Activated T-cell treated with anti-CD3 and anti-CD28 coated beads, Interleukin-2, amount 50 U/mL, for 24 hours (primary cell): Measurements from ENCODE around the gene STYX.

Source experiments
- DNase-seq: peaks from one replicate; pipeline ENCODE4 v3.0.0-alpha.2; 2020
- H3K27ac Mint-ChIP-seq: 2 replicates; pipeline ENCODE4 v1.8.0; 2020; ENCODE audit warnings: mild to moderate bottlenecking, mixed read lengths
- H3K27me3 Mint-ChIP-seq: 2 replicates; pipeline ENCODE4 v1.8.0; 2020; ENCODE audit warnings: mixed read lengths
- H3K36me3 Mint-ChIP-seq: 2 replicates; pipeline ENCODE4 v1.8.0; 2020; ENCODE audit warnings: low read depth, mixed read lengths
- H3K4me1 Mint-ChIP-seq: 2 replicates; pipeline ENCODE4 v1.8.0; 2020; ENCODE audit warnings: low read depth, mixed read lengths
- H3K4me3 Mint-ChIP-seq: 2 replicates; pipeline ENCODE4 v1.8.0; 2020; ENCODE audit warnings: mild to moderate bottlenecking, moderate library complexity, mixed read lengths
- H3K9me3 Mint-ChIP-seq: 2 replicates; pipeline ENCODE4 v1.8.0; 2020; ENCODE audit warnings: mixed read lengths

Gene STYX, protein sequence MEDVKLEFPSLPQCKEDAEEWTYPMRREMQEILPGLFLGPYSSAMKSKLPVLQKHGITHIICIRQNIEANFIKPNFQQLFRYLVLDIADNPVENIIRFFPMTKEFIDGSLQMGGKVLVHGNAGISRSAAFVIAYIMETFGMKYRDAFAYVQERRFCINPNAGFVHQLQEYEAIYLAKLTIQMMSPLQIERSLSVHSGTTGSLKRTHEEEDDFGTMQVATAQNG

DNA sequence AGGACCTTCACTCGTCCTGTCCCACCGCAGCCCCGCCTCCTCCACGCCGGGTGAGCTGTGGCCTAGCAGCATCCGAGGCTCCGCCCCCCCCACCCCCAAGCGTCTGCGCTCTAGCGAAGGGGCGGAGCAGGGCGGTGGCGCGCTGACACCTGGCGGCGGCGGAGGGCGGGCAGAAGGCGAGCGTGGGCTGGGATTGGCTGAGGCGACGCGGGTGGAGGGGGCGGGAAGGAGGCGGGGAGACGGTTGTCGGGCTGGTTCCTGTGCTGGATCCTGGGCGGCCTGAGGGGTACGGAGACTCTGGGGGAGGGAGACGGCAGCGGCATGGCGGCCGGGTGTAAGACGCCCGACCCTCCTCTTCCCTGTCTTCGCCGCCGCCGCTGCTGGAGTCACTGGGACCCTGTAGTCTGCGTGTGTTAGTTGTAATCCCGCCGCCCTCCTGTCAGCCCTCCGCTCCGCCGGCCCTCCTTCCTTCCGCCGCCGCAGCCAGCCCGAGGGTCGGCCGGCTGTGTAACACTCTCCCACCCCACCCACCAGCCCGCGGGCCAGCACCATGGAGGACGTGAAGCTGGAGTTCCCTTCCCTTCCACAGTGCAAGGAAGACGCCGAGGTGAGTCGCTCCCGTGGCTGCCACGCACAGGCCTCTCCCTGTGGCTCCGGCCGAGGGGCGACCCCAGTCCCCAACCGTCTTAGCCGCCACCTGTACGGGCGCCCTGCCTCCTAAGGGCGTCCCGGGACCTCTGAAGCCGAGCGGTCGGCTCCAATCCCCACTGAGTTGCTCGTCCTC is at the start of gene STYX:
TSS of gene STYX (plus strand) at position 242 of the 784 bp plus-strand sequence. CDS start at position 551, 309 bp downstream.
- no peaks in the 10 kb centered on the region for H3K27me3 Mint-ChIP-seq
- H3K4me3 Mint-ChIP-seq: peak within 1 kb of the TSS; percentile 96
- no peaks in the 10 kb centered on the region for H3K9me3 Mint-ChIP-seq
- DNase-seq: peak; percentile 99
- peaks cover 83% of the 10 kb centered on the region for H3K36me3 Mint-ChIP-seq
- peaks cover 34% of the 10 kb centered on the region for H3K4me1 Mint-ChIP-seq
- peak within 1 kb of the TSS; percentile 96 for H3K27ac Mint-ChIP-seq

DNA sequence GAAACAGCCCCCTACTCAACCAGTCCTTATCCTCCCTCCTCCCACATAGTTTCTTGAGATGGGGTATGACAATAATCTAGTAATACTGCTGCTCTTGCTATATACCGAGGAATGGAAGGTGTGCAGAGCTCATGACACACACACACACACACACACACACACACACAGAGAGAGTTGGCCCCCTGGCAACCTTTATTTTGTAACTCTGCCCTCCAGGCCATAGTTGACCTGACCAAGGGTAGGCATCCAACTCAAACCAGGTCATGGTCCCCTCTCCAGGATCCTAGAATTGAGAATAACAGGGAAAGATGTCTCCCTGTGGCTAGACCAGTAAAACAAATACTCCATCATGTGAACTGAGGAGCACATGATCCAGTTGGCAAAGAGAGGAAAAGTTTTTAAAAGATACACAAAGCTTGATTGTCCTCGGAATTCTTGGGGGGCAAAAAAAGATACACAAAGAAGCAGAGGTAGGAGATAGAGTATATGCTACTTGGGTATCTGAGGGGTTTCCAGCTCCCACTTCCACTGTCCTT is 45.9 kb upstream of the STYX start:
- peaks cover 51% of the 10 kb centered on the region for H3K4me1 Mint-ChIP-seq

GRCh38 chr14:52686176-52686575 is 43.8 kb upstream of the STYX start:
- no peak overlapping the region for H3K4me3 Mint-ChIP-seq
- no peaks in the 10 kb centered on the region for H3K9me3 Mint-ChIP-seq
- peak overlapping the region; percentile 45 for H3K27ac Mint-ChIP-seq

More for the DNA sequence above, 45.9 kb upstream of the STYX start:
- Mint-ChIP-seq H3K4me3 (no peak overlapping the region), H3K36me3 (peaks cover 34% of the 10 kb centered on the region), H3K27ac (no peak overlapping the region), H3K9me3 (no peaks in the 10 kb centered on the region), H3K27me3 (no peaks in the 10 kb centered on the region)
- no peak for DNase-seq

GRCh38 chr14:52690983-52691760 is 38.8 kb upstream of the STYX start:
- no peak overlapping the region for H3K4me3 Mint-ChIP-seq
- H3K4me1 Mint-ChIP-seq: peaks cover 76% of the 10 kb centered on the region
- no peak overlapping the region for H3K27ac Mint-ChIP-seq
- no peaks in the 10 kb centered on the region for H3K27me3 Mint-ChIP-seq
- peaks cover 48% of the 10 kb centered on the region for H3K36me3 Mint-ChIP-seq
- no peak for DNase-seq
- H3K9me3 Mint-ChIP-seq: no peaks in the 10 kb centered on the region

More at GRCh38 chr14:52686176-52686575, 43.8 kb upstream of the STYX start:
- DNase-seq: no peak
- peaks cover 69% of the 10 kb centered on the region for H3K4me1 Mint-ChIP-seq
- H3K36me3 Mint-ChIP-seq: peaks cover 28% of the 10 kb centered on the region
- H3K27me3 Mint-ChIP-seq: no peaks in the 10 kb centered on the region

GRCh38 chr14:52692248-52692962 is 37.6 kb upstream of the STYX start:
- H3K4me1 Mint-ChIP-seq: peaks cover 63% of the 10 kb centered on the region
- DNase-seq: no peak
- no peaks in the 10 kb centered on the region for H3K27me3 Mint-ChIP-seq
- H3K27ac Mint-ChIP-seq: peak overlapping the region; percentile 16
- no peaks in the 10 kb centered on the region for H3K9me3 Mint-ChIP-seq
- peaks cover 48% of the 10 kb centered on the region for H3K36me3 Mint-ChIP-seq
- H3K4me3 Mint-ChIP-seq: peak overlapping the region; percentile 54

- Mint-ChIP-seq H3K36me3 (peaks cover 46% of the 10 kb centered on the region), H3K4me1 (peaks cover 57% of the 10 kb centered on the region), H3K4me3 (peak overlapping the region; percentile 96), H3K27ac (no peak overlapping the region), H3K27me3 (no peaks in the 10 kb centered on the region), H3K9me3 (no peaks in the 10 kb centered on the region)
- DNase-seq: no peak
Observed at GRCh38 chr14:52693036-52693435, 36.9 kb upstream of the STYX start.

DNA sequence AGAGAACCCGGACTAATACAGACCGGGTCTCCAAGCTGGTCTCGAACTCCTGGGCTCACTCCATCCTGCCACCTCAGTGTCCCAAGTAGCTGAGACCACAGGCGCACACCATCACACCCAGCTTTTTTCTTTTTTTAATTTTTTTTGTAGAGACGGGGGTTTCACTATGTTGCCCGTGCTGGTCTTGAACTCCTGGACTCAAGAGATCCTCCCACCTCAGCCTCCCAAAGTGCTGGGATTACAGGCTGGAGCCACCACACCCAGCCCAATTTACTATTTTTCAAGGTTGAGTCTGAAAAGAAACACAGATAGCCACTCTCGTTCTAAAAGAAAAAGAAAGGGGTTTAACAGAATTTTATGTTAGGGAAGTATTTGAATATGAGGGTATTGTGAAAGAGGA is 36.4 kb upstream of the STYX start:
- Mint-ChIP-seq H3K27me3 (no peaks in the 10 kb centered on the region), H3K4me3 (peak overlapping the region; percentile 96), H3K4me1 (peaks cover 52% of the 10 kb centered on the region), H3K27ac (peak overlapping the region; percentile 33), H3K9me3 (no peaks in the 10 kb centered on the region), H3K36me3 (peaks cover 41% of the 10 kb centered on the region)
- no peak for DNase-seq

DNA sequence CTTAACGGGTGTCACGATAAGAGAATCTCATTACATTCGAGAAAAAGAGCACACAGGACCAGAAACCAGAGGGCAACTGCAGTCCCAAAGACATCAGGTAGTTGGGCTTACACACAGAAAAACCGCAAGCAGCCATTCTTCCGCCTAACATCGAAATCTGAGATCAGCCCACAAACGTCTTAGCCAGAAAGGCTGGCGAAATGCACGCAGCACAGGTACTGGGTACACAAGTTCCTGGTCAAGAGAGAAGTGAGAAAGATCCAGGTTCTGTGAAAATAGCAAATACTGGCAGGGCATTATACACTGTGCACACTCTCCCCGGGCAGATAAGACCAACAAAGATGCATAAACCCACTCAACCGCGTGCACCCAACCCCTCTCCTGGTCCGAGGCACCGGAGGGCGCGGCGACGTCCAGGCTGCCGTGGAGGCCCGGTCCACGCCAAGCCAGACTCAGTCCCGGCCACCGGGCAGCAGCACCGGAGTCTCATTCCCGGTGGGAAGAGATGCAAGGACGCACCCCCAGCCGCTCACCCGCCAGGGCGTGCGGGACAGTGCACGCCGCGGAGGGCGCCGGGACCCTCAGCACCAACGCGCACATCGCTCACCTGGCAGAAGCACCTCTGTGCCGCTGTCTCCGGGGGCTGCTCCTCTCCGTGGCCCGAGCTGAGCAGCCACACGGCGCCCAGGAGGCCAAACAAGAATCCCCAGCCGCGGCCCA is 35.0 kb upstream of the STYX start:
- no peaks in the 10 kb centered on the region for H3K9me3 Mint-ChIP-seq
- H3K27me3 Mint-ChIP-seq: no peaks in the 10 kb centered on the region
- H3K36me3 Mint-ChIP-seq: peaks cover 41% of the 10 kb centered on the region
- H3K27ac Mint-ChIP-seq: peak overlapping the region; percentile 98
- H3K4me3 Mint-ChIP-seq: peak overlapping the region; percentile 96
- DNase-seq: peak; percentile 68
- H3K4me1 Mint-ChIP-seq: peaks cover 41% of the 10 kb centered on the region

- Mint-ChIP-seq H3K9me3 (no peaks in the 10 kb centered on the region), H3K27me3 (no peaks in the 10 kb centered on the region), H3K27ac (peak within 1 kb of the TSS; percentile 98), H3K36me3 (peaks cover 36% of the 10 kb centered on the region), H3K4me1 (peaks cover 35% of the 10 kb centered on the region), H3K4me3 (peak within 1 kb of the TSS; percentile 96)
- peak; percentile 84 for DNase-seq
Observed at GRCh38 chr14:52695481-52696091, 34.4 kb upstream of the STYX start, which contains the start of gene ERO1A. ERO1A (minus strand) TSS chr14:52695558; CDS start chr14:52695481, 77 bp downstream.

GRCh38 chr14:52700701-52701172 is 29.2 kb upstream of the STYX start:
- Mint-ChIP-seq H3K9me3 (no peaks in the 10 kb centered on the region), H3K4me3 (no peak overlapping the region), H3K27ac (no peak overlapping the region), H3K4me1 (peaks cover 10% of the 10 kb centered on the region), H3K27me3 (no peaks in the 10 kb centered on the region), H3K36me3 (no peaks in the 10 kb centered on the region)
- DNase-seq: no peak

DNA sequence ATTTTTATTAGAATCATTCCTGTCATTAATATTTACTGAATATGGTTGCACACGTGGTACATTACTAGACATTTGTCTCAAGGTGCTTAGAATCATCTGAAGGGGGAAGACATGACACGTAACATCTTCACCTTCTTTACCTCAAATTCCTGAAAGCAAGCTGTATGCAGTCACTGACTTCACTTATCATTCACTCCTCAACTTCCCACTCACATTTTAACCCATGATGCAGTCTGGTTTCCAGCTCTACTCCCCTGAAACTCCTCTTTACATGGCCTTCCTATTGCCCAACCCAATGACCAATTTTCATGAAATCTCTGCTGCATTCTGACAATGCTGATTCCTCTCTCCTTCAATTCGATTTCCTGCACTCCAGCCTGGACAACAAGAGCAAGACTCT is 28.7 kb upstream of the STYX start:
- H3K4me1 Mint-ChIP-seq: peaks cover 12% of the 10 kb centered on the region

DNA sequence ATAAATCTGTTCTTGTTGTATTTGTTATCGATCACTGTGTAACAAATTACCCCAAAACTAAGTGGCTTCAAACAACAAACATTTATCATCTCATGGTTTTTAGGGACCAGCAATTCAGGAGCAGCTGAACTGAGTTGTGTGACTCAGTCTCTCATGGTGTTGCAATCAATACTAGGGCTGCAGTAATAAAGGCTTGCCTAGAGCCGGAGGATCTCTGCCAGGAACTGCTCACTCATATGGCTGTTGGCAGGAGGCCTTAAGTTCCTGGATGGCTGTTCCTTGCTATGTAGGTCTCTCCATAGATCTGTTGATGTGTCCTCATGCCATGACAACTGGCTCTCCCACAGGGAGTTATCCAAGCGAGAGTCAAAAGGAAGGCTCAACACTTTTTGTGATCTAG is 26.7 kb upstream of the STYX start:
- peaks cover 24% of the 10 kb centered on the region for H3K4me1 Mint-ChIP-seq

More for the DNA sequence above, 28.7 kb upstream of the STYX start:
- H3K9me3 Mint-ChIP-seq: no peaks in the 10 kb centered on the region
- DNase-seq: no peak
- no peaks in the 10 kb centered on the region for H3K27me3 Mint-ChIP-seq
- no peaks in the 10 kb centered on the region for H3K36me3 Mint-ChIP-seq
- H3K4me3 Mint-ChIP-seq: no peak overlapping the region
- no peak overlapping the region for H3K27ac Mint-ChIP-seq

DNA sequence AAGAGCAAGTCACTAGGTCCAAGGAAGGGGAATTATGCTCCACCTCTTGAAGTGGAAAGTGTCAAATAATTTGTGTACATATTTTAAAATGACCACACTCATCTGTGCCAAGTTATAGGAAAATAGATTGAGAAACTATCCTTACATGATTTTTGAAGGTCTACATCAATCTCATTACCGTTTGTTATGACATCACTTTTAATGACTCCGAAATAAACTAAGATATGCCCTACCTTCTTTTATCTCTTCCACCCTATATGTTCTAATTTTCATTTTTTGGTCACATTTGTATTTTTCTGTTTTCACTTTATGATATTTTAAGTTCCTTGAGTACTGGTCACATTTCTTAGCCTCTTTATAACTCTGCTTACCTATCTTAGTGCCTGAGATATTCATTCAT is 26.3 kb upstream of the STYX start:
- Mint-ChIP-seq H3K4me3 (no peak overlapping the region), H3K36me3 (peaks cover 22% of the 10 kb centered on the region), H3K9me3 (no peaks in the 10 kb centered on the region), H3K27me3 (no peaks in the 10 kb centered on the region), H3K4me1 (peaks cover 28% of the 10 kb centered on the region), H3K27ac (no peak overlapping the region)
- no peak for DNase-seq

More for the DNA sequence above, 26.7 kb upstream of the STYX start:
- H3K9me3 Mint-ChIP-seq: no peaks in the 10 kb centered on the region
- peaks cover 18% of the 10 kb centered on the region for H3K36me3 Mint-ChIP-seq
- DNase-seq: no peak
- H3K4me3 Mint-ChIP-seq: no peak overlapping the region
- H3K27me3 Mint-ChIP-seq: no peaks in the 10 kb centered on the region
- H3K27ac Mint-ChIP-seq: no peak overlapping the region
